ENCODE results near the gene CYP4F12. TPM values are rescaled to one million over a fixed set of nuclear protein-coding genes. Genes with fewer than 3 reads are reported as not detected.

Gene CYP4F12
- total RNA-seq, 1 experiment from 2014 or later = not detected

DNA sequence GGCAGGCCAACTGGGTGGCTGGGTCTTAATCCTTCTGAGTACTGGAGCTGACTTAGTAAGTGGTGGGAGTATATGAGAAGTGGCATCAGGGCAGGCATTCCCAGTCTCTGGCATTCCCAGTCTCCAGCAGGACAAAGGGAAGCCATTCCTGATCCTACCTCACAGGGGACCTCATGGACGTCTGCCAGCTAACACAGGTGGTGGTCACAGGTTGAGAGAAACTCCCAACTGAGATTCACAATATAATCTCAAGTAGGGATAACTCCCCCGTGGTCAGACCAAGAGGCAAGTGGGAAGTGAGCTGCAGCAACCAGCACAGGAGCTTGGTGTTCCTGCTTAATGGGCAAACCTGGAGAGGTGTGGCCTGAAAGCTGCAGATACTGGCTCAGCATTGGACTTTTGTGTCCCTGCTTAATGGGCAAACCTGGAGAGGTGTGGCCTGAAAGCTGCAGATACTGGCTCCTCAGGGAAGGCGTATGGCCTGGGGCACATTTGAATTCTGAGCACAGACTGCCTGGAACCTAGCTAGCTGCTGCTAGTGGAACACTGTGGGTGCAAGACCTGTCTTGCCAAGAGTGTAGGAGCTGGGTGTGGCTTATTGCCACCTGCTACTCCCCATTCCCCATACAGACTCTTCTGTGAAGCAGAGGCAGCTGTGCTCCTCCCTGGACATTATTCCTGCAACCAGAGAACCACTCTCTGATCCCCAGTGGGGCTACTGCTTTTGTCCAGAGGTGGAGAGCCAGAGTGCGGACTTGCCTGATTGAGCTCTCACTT is 29.1 kb downstream of the CYP4F12 start:
- DNase-seq (ENCODE audit: extremely low read depth, low read depth) = no peak

- no peak for DNase-seq (ENCODE audit: extremely low read depth, low read depth)
Observed at GRCh38 chr19:15702534-15702930, 29.6 kb downstream of the CYP4F12 start.

DNA sequence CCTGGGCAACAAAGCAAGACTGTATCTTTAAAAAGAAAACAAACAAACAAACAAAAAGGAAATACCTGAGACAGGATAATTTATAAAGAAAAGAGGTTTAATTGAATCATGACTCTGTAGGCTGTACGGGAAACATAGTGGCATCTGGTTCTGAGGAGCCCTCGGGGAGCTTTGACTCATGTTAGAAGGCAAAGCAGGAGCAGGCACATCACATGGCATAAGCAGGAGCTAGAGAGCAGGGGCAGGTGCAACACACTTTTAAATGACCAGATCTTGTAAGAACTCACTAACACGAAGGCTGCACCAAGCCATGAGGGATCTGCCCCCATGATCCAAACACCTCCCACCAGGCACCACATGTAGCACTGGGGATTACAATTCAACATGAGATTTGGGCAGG is 41.8 kb downstream of the CYP4F12 start:
- no peak for DNase-seq (ENCODE audit: extremely low read depth, low read depth)

- no peak for DNase-seq (ENCODE audit: extremely low read depth, low read depth)
Observed at GRCh38 chr19:15715642-15716041, 42.8 kb downstream of the CYP4F12 start.

- DNase-seq (ENCODE audit: extremely low read depth, low read depth) = no peak
Observed at GRCh38 chr19:15717809-15718208, 44.9 kb downstream of the CYP4F12 start.

- DNase-seq (ENCODE audit: extremely low read depth, low read depth) = no peak
Observed at GRCh38 chr19:15721268-15721667, 48.4 kb downstream of the CYP4F12 start.

GRCh38 chr19:15722956-15723355 is 50.1 kb downstream of the CYP4F12 start:
- no peak for DNase-seq (ENCODE audit: extremely low read depth, low read depth)

DNA sequence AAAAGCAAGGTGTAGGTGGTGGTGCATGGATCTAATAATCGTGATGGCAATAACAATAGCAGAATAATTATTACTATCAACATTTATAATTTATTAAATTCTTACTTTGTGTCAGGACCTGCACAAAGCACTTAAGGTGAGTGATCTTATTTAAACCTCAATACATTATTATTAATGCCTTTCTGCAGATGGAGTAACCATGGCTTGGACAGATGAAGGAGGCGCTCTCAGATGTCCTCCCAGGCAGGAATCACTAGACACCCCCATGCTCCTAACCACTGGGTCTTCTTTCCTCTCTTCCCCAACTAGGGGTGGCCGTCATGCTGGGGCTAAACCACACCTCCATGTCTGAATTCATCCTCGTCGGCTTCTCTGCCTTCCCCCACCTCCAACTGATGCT is 54.8 kb downstream of the CYP4F12 start, which contains the start of gene OR10H2:
Gene OR10H2 (plus strand): TSS at position 301 of the 400 bp plus-strand sequence. CDS start 20 bp downstream, at position 321.
- DNase-seq (ENCODE audit: extremely low read depth, low read depth) = no peak

- no peak for DNase-seq (ENCODE audit: extremely low read depth, low read depth)
Observed at GRCh38 chr19:15730538-15730937, 57.7 kb downstream of the CYP4F12 start.

DNA sequence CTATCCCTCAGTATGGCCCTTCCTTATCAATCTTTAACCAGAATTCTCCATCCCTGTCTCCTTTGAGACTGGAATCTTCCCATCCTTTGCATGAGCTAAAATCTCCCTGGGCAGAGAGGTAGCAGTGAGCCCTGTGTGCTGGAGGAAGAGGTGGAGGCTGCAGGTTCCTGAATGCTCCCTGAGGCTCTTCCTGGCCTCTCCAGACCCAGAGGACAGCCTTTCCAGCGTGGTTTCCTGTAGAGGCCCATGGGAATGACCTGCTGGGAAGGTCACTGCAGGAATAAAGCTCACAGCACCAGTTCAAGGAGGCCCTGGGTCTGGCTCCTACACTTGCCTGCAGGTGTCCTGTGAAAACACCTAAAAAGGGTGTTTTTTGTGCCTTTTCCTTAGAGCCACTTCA is 59.5 kb downstream of the CYP4F12 start:
- DNase-seq (ENCODE audit: extremely low read depth, low read depth) = no peak

DNA sequence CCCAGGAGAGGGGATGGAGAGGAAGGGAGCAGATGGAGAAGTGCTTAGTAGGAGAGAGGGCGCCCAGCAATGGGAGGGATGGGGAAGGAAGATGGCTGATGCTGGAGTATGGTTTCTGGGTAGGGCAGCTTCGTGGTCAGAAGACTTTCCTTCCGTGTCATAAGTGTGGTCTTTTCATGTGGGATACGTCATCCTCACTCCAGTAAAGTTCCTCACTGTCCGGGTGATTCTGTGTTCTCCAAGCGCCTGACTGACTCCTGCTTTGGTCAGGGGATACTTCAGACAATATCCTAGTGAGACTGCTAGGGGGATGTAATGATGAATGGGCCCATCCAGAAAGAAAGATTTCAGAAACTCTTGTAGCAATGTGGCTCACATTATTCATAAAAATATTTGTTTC is 61.0 kb downstream of the CYP4F12 start:
- DNase-seq (ENCODE audit: extremely low read depth, low read depth) = no peak

GRCh38 chr19:15737722-15738121 is 64.8 kb downstream of the CYP4F12 start, which contains the start of gene OR10H3:
Gene OR10H3, plus strand, starts transcription at chr19:15737985. Its CDS starts 3,408 bp downstream, at chr19:15741393.
- DNase-seq (ENCODE audit: extremely low read depth, low read depth) = no peak

DNA sequence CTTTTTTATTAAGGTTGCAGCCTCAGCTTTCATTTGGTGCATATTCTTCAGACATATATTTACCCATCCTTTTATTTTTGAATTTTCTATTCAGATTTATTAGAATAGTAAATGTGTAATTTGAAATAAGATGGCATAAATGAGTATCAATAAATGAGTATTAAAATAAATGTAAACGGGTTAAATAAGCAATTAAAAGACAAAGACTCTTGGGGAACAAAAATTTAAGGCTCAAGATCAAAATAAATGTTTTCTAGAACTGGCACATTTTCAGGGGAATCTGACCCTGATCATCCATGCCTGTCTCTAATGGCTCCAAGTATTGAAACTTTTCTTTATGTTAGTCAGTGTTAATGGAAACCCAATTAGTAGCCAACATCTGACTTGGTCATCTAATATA is 67.9 kb downstream of the CYP4F12 start:
- no peak for DNase-seq (ENCODE audit: extremely low read depth, low read depth)

Other genes starting within 250 kb of the CYP4F12 start
- 9.3 and 10.0 TPM in 2 replicates for gene WIZ, start 223.1 kb upstream of the CYP4F12 start, total RNA-seq (2014; rRNA removed; shearing (Covaris generic))
- not detected in 2 replicates for gene RASAL3, start 208.5 kb upstream of the CYP4F12 start, total RNA-seq (2014; rRNA removed; shearing (Covaris generic))
- not detected in 2 replicates for gene PGLYRP2, start 193.6 kb upstream of the CYP4F12 start, total RNA-seq (2014; rRNA removed; shearing (Covaris generic))
- gene CYP4F22, start 164.6 kb upstream of the CYP4F12 start, total RNA-seq (2014; rRNA removed; shearing (Covaris generic)) = not detected in 2 replicates
- gene CYP4F8, start 57.9 kb upstream of the CYP4F12 start, total RNA-seq (2014; rRNA removed; shearing (Covaris generic)) = not detected in 2 replicates
- 2.9 and 3.0 TPM in 2 replicates for gene CYP4F3, start 32.2 kb upstream of the CYP4F12 start, total RNA-seq (2014; rRNA removed; shearing (Covaris generic))
- gene OR10H2, start 54.9 kb downstream of the CYP4F12 start, total RNA-seq (2014; rRNA removed; shearing (Covaris generic)) = not detected in 2 replicates
- gene OR10H3, start 64.9 kb downstream of the CYP4F12 start, total RNA-seq (2014; rRNA removed; shearing (Covaris generic)) = not detected in 2 replicates
- gene OR10H5, start 114.6 kb downstream of the CYP4F12 start, total RNA-seq (2014; rRNA removed; shearing (Covaris generic)) = not detected in 2 replicates
- not detected in 2 replicates for gene OR10H1, start 142.6 kb downstream of the CYP4F12 start, total RNA-seq (2014; rRNA removed; shearing (Covaris generic))
- gene CYP4F2, start 225.0 kb downstream of the CYP4F12 start, total RNA-seq (2014; rRNA removed; shearing (Covaris generic)) = not detected in 2 replicates

Measured in NCI-H460 (cell line).